Measurements from ENCODE around the gene COX4I2.
"Not testable (repeated sequence)": the region's sequence is repeated elsewhere in the genome, so short reads cannot be mapped to it uniquely, and the experiment has no call there.

Gene COX4I2

GRCh38 chr20:31595654-31596411 lies 41.9 kb upstream of the COX4I2 start:
- H3K27ac ChIP-seq, result no peak overlapping the region
- no peak for TF ChIP-seq CTCF (conservative IDR thresholded peaks at IDR 0.05)

GRCh38 chr20:31596412-31596715 lies 41.3 kb upstream of the COX4I2 start:
- not testable (repeated sequence) for H3K27ac ChIP-seq

GRCh38 chr20:31596831-31597480 lies 40.8 kb upstream of the COX4I2 start:
- no peak for TF ChIP-seq CTCF (conservative IDR thresholded peaks at IDR 0.05)
- H3K27ac ChIP-seq, result no peak overlapping the region

GRCh38 chr20:31597481-31597855 lies 40.2 kb upstream of the COX4I2 start:
- TF ChIP-seq CTCF (conservative IDR thresholded peaks at IDR 0.05), result no peak
- H3K27ac ChIP-seq, result no peak overlapping the region

- H3K27ac ChIP-seq, result peak overlapping the region; percentile 80; the same call in 1 of the 2 replicates
- TF ChIP-seq CTCF (conservative IDR thresholded peaks at IDR 0.05), result no peak
Observed at GRCh38 chr20:31602431-31602778, 35.3 kb upstream of the COX4I2 start.

GRCh38 chr20:31602779-31603441 lies 34.8 kb upstream of the COX4I2 start:
- no peak for TF ChIP-seq CTCF (conservative IDR thresholded peaks at IDR 0.05)
- H3K27ac ChIP-seq, result peak overlapping the region; percentile 80; the same call in 1 of the 2 replicates

GRCh38 chr20:31603822-31604566 lies 33.7 kb upstream of the COX4I2 start:
- peak overlapping the region; percentile 80 for H3K27ac ChIP-seq
- TF ChIP-seq CTCF (conservative IDR thresholded peaks at IDR 0.05), result no peak
